Activated T-cell treated with anti-CD3 and anti-CD28 coated beads for 1 hour (primary cell): ENCODE results near the gene EXOC7.

ENCODE experiments used
- DNase-seq: peaks from one replicate; pipeline ENCODE4 v3.0.0-alpha.2; 2020; ENCODE audit warnings: low read depth

Gene EXOC7

DNA sequence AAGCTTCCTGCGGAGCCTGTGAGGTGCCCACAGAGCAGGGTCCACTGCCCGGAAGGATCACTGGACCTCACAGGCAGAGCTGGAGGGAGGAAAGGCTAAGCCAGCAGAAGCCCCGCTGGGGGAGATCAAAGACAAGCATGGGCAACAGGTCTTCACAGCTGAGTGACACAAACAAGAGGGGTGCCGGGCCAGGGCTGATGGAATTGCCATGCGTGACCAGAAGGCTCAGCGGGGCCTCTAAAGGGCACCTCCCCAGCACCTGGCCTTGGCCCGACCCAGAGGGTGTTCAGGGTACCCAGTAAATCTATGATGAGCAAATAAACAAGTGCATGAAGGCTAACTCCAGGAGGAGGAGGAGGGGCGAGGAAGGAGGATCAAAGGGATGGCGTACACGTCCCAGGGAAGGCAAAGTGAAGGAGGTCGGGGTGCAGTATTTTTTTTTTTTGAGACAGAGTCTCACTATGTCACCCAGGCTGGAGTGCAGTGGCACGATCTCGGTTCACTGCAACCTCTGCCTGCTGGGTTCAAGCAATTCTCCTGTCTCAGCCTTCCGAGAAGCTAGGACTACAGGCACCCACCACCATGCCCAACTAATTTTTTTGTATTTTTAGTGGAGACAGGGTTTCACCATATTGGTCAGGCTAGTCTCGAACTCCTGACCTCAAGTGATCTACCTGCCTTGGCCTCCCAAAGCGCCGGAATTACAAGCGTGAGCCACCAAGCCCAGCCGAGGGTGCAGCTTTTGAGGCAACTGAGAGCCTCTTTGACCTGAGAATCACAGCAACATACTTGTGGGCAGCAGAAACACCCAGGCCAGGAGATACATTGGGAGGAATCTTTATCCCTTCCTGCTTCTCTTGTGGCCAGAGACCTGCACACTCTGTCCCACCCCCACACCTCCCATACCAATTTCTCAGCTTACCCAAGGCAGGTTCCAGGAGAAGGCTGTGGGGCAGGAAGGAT is 16.1 kb upstream of the EXOC7 start:
- DNase-seq = no peak

DNA sequence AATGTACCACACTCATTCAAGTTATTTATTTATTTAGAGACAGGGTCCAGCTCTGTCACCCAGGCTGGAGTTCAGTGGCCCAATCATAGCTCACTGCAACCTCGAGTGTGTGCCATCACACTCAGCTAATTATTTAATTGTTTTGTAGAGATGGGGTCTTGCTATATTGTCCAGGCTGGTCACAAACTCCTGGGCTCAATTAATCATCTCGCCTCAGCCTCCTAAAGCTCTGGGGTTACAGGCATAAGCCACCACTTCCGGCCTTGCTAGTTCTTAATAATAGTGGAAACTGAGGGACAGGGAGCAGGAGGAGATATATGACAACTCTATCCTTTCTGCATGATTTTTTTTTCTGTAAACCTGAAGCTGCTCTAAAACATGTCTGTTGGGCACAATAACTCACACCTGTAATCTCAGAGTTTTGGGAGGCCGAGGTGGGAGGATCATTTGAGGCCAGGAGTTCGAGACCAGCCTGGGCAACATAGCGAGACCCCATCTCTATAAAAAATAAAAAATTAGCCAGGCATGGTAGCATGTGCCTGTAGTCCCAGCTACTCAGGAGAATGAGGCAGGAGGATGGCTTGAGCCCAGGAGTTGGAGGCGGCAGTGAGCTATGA is 11.7 kb upstream of the EXOC7 start:
- no peak for DNase-seq

DNA sequence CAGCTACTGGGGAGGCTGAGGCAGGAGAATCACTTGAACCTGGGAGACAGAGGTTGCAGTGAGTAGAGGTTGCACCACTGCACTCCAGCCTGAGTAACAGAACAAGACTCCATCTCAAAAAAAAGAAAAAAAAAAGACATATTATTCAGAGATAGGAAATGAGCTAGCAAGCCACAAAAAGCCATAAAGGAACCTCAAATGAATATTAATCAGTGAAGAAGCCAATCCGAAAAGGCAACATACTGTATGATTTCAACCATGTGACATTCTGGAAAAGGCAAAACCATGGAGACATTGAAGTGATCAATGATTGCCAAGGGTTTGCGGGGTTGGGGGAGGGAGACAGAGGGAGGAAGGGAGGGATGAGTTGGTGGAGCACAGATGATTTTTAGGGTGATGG is 8.4 kb upstream of the EXOC7 start:
- DNase-seq = no peak

DNA sequence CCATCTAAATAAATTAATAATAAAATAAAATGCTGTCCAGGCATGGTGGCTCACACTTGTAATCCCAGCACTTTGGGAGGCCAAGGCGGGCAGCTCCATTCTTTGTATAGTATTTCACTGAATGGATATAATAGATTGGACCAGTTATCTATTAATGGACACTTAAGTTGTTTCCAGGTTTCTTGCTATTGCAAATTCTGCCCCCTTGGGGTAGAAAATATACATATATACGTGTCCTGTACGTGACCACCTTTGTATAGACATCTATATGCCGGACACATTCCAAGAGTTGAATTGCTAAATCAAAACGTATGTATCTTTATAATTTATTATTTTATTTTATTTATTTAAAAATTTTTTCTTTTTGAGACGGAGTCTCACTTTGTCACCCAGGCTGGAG is 3.9 kb upstream of the EXOC7 start:
- DNase-seq = no peak

DNA sequence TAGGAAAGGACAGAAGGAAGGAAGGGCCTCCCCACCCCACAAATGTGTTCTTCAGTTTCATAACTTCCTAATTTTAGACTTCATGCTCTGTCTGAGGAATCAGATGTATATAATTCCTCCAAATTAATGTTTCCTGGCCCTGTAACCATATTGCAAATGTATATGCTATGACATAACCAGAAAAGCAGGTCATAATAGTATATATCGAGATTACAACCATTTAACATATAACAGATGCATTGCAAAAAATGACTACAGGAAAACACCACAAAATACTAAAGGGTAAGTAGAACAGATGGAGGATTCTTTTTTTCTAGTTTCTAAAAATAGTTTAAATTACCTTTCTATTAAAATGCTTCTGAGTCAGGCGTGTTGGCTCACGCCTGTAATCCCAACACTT is 3.1 kb upstream of the EXOC7 start:
- no peak for DNase-seq

DNA sequence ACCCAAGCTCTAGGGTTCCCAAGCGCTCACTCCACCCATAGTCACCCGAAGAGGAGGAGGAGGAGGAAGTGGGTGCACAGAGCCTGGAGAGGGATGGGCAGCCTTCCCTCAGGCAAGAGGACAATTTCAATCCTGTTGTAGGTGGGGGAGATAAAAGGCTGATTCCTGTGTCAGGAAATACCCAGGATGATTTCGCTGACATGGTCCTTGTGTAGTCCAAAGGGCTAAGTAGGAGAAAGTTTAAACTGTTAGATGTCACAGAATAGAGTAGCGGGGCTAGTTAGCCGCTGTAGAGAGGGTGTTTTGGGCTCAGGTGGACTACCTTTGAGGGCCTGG is 1.3 kb upstream of the EXOC7 start:
- no peak for DNase-seq

DNA sequence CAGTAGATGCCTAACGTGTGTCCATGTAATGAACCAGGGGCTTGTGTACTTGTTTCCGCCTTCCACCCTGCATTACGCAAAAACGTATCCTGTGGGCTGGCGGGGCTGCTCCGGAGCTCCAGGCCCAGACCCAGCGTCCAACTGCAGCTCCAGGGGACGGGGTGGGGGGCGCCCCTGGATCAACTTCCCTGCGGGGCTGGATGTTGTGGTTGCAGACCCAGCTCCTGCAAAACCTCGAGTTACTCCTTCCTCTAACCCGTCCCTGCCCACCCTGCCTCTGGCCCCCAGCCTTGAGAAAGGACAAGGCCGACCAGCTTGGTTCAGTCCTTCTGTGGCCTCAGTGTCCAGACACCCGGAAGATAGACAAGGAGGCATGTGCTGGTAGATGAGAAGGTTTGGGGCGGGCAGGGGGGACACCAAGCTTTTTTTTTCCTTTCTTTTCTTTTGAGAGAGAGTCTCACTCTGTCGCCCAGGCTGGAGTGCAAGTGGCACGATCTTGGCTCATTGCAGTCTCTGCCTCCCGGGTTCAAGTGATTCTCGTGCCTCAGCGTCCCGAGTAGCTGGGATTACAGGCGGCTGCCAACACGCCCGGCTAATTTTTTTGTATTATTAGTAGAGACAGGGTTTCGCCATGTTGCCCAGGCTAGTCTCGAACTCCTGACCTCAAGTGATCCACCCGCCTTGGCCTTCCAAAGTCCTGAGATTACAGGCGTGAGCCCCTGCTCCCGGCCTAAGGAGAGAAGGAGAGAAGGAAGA is 731 bp upstream of the EXOC7 start:
- no peak for DNase-seq

DNA sequence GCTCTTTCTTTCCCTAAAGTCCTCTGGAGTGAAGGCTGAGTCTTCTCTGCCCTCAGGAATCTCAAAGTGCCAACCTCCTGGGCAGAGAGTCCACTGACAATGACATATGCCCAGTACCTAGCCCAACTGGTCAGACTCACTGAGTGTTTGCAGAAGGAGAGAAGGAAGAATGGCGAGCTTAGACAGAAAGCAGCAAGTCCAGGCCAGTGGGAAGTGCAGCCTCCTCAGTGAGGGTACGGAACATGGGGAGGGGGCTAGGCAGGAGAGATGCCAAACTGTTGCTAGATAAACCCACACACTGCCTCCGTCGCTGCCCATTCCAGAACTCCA is 678 bp downstream of the EXOC7 start:
- no peak for DNase-seq

DNA sequence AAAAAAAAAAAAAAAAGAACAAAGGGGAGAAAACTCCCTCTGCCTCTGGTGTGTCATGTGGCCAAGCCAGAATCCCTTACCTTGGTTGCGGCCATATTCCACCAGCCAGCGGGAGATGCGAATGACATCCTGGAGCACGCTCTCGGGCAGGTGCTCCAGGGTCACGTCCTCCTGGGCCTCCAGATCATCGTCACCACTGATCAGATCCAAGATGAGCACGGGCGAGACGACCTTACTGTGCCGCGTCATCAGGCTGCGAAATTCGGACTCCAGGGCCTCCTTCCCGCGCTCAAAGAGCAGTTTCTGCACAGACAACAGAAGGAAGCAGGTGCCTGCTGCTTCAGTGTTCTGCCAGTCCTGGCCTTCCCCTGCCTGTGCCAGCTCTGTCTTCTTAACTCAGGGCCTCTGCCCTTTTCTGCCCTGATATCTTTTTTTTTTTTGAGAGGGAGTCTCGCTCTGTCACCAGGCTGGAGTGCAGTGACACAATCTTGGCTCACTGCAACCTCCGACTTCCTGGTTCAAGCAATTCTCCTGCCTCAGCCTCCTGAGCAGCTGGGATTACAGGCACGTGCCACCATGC is 5.8 kb downstream of the EXOC7 start:
- DNase-seq = no peak

DNA sequence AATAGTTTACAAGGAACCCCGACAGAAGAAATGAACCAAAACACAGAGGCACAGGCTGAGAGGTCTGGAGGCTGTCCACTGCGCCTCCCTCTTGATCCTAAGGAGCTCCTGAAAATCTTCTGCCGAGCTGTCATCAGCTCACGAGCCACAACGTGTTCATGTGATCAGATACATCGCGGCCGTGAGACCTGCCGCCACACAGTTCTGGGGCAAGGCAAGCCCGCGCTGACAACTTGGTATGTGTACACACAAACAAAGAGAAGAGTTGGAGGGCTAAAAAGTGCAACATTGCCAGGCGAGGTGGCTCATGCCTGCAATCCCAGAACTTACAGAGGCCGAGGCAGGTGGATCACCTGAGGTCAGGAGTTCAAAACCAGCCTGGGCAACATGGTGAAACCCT is 7.6 kb downstream of the EXOC7 start:
- no peak for DNase-seq

DNA sequence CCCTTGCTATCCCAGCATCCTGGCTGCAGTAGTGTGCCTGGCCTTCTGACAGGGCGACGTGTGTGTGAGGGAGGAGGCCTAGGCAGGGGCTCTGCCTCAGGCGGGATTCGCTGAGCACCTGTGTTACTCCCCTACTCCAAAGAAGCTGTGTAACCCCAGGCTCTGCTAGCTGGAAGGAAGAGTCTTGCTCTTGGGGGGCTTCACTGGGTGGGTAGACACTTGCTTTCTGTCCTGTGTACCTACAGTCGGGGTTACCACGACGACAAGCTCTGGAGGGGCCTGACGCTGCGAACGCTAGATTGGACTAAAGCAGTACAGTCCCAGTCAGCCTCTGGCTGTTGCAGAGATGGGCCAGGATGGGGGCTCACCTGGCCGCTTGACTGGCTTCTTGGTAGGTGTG is 9.5 kb downstream of the EXOC7 start:
- no peak for DNase-seq

DNA sequence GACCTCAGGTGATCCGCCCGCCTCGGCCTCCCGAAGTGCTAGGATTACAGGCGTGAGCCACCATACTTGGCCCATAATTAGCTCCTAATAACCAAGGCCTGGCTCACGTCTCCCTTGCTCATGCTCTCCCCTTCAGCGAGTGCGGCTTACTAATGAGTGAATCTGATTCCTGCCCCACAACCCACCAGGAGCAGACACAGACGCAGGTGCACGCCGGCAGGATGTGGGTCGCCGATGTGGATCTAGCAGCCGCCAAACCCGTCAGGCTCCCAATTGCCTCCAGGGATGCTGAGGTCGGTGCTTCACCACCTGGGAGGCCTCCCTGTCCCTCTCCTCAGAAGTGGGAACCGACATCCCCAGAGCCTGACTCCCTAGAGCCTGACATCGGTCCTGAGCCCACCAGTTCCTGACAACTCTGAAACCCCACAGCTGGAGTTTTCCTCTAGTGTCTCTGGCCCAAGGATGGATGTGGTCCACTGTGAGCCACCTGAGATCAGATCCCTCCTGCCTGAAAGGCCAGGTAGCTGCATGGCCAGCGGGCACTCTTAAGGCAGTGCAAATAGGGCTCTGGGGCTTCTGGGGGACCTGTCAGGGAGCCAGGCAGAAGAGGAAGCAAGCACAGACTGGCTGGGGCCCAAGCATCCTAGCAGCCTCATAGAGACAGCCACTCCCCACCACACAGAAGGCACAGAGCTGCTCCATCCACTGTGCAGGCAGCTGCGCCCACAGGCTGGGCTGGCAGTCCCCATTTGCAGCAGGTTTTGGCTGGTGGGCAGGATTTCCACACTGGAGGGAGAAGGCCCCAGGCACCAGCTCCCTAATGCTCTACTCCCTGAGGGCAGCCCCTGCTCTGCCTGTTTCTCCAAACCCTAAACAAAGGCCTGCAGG is 10.8 kb downstream of the EXOC7 start:
- DNase-seq = no peak

DNA sequence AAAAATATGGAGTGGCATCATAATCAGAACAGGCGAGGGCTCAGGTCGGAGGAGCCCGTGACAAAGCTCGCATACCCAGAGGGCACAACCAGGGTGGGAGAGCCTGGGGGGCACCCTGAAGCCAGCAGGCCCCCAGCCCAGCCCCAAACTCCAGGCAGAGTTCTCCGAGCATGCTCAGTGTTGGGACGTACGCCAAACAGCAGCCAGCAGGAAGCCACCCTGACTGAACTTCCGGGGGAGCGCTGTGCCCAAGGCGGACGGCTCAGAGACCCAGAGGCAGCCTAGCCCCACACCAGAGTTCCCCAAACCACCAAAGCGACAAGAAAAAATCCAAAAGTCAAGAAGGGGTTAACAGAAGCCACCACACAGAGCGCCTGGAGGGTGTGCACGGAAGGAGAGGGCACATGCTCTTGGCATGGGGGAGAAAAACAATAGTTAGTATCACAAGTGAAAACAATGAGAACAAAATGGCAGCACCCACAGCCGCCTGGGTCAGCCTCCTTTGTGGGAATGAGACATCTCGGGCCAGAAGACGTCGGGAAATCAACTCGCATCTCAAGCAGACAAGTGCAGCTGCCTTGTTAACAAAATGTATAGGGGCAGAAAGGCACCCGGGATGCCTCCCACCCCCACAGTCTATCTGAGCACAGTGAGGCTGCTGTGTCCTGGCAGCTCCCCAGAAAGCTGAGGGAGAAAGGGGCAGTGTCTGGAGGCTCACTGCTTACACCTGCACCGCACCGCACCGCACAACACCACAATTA is 11.9 kb downstream of the EXOC7 start:
- no peak for DNase-seq

DNA sequence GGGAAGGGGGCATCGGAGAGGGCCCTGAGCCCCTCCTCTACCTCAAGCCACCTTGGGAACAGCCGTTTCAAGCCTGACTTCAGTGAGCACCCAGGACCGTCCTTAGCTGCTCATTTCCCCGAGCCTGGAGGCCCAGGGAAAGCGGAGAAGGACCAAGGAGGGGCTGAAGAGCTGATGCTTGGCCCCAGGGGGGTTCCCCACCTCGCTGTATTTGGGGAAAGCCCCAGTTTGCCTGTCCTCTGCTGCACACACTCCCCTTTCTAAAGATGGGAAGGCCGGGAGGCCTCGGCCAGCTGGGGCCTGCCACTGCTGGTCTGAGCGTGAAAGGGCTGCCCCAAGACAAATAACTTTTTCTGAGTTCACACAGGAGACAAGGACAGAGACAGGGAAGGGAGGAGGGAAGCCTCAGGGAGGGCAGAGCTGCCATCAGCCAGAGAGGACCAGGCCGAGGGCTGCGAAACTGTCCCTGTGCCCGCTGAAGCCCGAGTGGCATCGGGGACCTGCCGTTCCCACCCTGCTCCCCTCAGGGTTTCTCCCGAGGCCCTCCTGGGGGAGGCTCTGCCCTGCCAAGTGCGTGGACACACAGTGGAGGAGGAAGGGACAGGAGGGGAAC is 13.0 kb downstream of the EXOC7 start:
- DNase-seq = no peak

DNA sequence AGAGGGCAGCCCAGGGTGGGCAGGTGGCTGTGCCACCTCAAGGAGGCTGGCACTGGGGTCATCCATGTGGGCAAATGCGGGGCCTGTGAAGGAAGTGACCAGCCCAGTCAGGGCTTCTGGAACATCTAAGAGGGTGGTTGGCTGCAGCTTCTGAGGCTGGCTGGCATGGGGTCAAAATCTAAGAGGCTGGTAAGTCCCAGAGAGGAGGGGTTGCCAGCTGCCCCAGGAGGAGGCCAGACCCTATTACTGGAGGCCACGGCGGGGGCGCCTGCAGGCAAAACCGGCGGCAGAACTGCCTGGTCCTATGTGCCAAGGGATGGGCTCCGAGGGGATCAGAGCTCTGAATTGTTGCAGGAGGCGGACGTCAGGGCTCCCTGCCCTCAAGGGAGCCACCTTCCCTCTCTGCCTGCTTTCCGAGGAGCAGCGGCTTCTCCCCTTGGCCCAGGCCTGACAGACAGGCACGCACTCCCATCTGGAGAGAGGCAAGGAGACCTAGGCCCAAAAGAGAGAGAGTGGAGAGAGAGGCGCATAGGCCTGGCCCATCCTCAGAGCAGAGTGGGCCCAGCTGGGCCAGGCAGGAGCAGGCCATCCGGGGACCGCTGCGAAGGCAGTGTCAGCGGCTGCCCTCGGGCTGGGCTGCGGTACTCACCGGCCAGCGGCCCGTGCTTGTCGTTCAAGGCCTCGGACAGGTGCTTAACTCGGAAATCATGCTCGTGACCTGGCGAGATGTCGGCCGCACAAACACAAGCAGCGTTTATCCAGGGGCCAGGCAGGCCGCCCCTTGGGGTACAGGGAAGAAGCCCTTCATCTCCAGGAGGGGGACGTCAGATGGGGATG is 13.7 kb downstream of the EXOC7 start:
- no peak for DNase-seq

DNA sequence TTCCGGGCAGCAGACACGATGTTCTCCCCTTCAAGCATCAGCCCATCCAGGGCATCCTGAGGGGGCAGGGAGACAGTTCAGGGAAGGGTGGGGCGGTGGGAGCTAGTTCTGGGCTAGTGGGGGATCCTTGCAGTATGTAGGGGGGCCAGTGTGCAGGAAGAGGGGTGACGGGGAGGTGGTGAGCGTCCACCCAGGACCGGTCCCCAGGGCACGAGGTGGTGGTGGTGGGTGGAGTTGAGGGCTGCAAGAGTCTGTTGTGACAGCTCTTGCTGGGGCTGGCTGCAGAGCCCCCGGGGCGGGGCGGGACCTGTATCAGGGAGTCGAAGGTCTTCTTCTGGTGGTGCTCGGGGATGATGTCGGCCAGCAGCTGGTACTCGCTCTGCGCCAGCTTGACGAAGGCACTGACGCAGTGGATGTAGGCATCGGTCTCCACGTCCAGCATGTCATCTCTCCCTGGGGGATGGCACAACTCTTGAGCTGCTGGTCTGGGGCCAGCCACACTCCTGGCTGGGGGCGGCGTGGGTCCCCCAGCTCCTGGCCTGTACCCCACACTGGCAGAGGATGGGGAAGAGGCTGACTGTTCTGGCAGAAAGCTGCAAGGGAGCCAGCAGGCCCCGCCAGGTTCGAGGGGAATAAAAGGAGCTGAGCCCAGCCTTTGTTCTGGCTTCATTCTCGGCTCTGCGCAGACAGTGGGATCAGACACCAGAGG is 14.6 kb downstream of the EXOC7 start:
- DNase-seq = no peak

DNA sequence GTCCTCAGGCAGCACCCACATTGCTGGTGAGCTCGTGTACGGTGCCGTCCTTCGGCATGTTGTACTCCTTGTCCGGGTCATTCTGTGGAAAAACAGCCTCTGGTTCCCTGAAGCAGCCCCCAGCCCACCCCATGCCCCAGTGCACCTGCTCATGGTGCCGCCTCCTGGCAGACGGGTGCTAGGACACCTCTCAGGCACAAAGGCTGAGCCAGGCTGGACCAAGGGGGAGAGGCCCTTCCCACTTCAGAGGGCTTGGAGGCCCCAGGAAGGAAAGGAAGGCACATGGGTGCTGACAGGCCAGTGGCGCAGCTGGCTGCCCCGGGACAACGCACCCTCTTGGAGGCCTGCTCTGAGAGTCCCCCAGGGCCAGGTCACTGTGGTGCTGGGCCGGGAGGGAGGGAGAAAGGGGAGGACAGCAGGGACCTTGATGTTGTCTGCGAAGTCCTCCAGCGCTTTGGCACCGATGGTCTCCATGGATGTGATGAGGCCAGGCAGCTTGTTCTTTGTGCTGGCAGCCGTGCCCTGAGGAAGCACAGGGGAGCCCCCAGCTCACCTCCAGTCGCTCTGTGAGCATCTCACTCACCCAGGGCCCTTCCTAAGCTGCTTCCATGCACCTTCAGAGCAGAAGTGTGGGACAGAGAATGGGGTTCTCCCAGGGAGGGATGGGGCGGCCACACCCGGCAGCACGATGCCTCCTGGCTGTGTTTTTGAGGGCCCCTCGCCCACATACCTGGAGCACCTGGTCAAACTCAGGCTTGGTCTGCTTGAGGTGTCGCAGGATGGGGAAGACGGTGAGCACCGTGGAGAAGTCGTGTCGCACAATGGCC is 15.3 kb downstream of the EXOC7 start:
- no peak for DNase-seq

DNA sequence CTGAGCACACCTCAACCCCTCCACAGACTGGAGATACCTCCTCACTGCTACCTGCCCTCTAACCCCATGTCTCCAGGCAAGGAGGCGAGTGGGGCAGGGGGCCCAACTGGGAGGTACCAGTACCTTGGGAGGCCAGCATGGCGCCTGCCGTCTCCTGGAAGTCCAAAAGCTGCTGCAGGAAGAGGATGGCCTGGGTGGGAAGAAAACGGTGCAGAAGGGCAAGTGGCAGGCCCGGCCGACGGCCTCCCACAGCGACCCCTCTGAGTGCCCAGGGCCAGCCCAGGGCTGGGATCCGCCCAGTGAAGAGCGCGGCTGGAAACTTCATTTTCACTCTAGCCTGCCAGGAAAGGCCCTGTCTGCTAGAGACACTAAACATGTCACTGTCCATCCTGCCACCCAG is 16.1 kb downstream of the EXOC7 start:
- no peak for DNase-seq
